OCI-LY7 (cell line): Measurements from ENCODE around the gene MRS2.
"Not testable (repeated sequence)": the region's sequence is repeated elsewhere in the genome, so short reads cannot be mapped to it uniquely, and the experiment has no call there.

Experiments used
- CTCF ChIP-seq: fragments of 200-600 bp; sonication (generic); conservative IDR thresholded peaks from 2 replicates; pipeline ENCODE4 v1.5.1; 2014; ENCODE audit warnings: mild to moderate bottlenecking, antibody characterized with exemption, low read length, moderate library complexity, mixed read lengths
- EZH2phosphoT487 ChIP-seq: fragments of 200-600 bp; sonication (generic); IDR thresholded peaks from 2 replicates; pipeline ENCODE4 v1.6.1; 2018; ENCODE audit warnings: low read depth, borderline replicate concordance, mild to moderate bottlenecking, mixed run types, antibody characterized with exemption, low read length, moderate library complexity, mixed read lengths

- TF ChIP-seq CTCF, EZH2phosphoT487: not testable (repeated sequence)
These were observed 37.6 kb upstream of the MRS2 start for GRCh38 chr6:24365103-24365633.
